A172 (cell line): ENCODE data around the gene SEPTIN6. TPM values are rescaled to one million over a fixed set of nuclear protein-coding genes. Genes with fewer than 3 reads are reported as not detected.

Experiments used
- DNase-seq: peaks from one replicate; pipeline ENCODE4 v3.0.0-alpha.2; 2015; ENCODE audit warnings: low spot score
- total RNA-seq: library from RNA; depleted of rRNA; stranded (reverse); fragments of >200 nt; shearing (Covaris generic); gene quantifications from 2 replicates; pipeline ENCODE4 v1.2.3, GENCODE V29; 2014; rRNA removed

The SEPTIN6 gene
- total RNA-seq, 1 experiment from 2014 or later = 15.3 TPM

DNA sequence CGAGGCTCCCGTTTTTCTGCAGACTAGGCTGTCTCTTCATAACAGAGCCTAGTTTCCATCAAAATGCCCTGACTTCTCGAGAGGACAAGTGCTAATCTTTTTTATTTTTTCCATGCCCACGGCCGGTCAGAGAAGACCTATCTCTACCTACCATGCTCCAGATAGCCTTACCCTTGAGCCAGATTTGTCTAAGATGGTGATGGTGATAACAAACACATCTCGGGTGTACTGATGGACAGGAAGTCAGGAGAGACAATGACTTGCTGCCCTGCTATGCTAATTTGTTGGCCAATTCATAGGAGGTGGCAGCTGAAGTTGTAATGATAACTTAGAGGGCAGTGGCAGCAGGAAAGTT, 44.6 kb downstream of the SEPTIN6 start:
- DNase-seq = no peak

DNA sequence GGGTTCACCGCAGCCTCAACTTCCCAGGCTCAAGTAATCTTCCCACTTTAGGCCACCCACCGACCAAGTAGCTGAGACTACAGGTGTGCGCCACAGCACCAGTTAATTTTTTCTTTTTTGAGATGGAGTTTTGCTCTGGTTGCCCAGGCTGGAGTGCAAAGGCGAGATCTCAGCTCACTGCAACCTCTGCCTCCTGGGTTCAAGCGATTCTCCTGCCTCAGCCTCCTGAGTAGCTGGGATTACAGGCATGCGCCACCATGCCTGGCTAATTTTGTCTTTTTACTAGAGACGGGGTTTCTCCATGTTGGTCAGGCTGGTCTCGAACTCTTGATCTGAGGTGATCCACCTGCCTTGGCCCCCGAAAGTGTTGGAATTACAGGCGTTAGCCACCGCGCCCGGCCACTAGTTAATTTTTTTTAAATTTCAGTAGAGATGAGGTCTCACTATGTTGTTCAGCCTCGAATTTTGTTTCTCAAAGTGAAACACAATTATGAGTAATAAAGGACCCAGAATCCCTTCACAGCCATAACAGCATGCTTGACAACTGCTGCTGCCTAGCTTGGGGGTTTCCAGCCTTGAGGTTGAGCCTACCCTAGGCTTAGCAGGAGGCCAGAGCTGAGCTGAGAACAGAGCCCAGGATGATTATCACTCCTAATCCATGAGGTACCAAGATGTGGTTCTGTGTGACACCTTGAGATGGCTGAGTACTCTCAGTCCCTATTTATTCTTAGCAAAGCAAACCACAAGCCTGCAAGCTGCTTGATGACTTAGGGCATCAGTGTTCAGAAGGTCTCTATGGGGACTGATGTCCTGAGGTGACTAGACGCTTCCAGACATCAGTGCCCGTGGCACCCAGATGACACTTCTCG, 45.2 kb downstream of the SEPTIN6 start:
- DNase-seq = no peak

DNA sequence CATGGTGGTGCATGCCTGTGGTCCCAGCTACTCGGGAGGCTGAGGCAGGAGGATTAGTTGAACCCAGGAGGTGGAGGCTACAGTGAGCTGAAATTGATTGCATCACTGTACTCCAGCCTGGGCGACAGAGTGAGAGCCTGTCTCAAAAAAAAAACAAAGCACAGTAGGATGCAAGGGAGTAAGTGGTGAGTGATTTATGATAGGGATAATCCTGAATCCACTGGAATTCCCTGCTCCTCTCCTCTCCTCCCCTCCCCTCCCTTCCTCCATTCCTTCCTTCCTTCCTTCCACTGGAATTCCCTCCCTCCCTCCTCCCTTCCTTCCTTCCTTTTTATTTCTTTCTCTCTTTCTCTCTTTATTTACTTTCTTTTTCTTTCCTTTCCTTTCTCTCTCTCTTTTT, 45.9 kb downstream of the SEPTIN6 start:
- peak; percentile 5 for DNase-seq

DNA sequence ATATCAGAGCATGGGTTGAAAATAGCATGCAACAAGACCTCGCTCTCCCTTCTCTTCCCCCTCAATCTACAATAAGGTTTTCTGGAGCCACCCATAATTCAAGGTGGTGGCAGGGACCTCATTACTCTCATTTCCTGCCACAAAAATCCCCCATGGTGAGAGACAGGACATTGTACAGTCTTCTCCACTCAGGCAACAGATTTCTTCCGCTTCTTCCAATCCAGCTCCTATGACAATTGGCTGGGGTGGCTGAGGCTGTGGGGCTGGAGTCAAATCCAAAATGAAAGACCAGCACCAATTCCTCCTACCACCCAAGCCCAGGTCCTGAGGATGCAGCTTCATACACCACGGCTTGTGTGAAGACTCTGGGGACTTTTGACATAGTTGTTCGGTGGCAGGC, 46.5 kb downstream of the SEPTIN6 start:
- no peak for DNase-seq

DNA sequence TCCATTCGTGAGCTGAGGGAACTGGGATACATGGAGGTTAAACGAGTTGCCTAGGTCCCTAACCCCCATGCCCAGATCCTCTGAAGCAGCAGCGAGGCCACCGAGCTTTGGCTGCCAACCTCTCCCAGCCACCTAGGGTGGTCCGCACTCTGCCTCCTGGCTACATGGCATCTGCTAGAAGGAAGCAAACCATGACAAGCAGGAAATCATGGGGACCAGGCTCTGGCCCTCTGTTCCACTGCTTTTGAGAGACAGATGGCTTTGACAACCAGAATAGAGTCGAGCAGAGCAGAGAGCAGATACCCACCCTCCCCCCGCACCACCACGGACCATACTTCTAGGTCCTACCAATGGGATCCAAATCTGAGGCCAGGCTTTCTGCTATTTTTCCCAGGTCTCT, 49.3 kb downstream of the SEPTIN6 start:
- DNase-seq = no peak

Other genes starting within 250 kb of the SEPTIN6 start
- gene SLC25A5, start 224.7 kb downstream of the SEPTIN6 start, total RNA-seq = 161 and 176 TPM in 2 replicates
- 33.0 and 39.8 TPM in 2 replicates for gene STEEP1, start 127.8 kb downstream of the SEPTIN6 start, total RNA-seq
- gene UBE2A, start 118.6 kb downstream of the SEPTIN6 start, total RNA-seq = 24.5 and 30.3 TPM in 2 replicates
- gene NKRF, start 86.7 kb downstream of the SEPTIN6 start, total RNA-seq = 2.7 and 3.5 TPM in 2 replicates
- gene SOWAHD, start 65.4 kb upstream of the SEPTIN6 start, total RNA-seq = 0.72 TPM in 1 of 2 replicates, not detected in the other
- gene RPL39, start 98.5 kb upstream of the SEPTIN6 start, total RNA-seq = 1,038 and 3,069 TPM in 2 replicates
- 1.8 and 2.3 TPM in 2 replicates for gene UPF3B, start 159.8 kb upstream of the SEPTIN6 start, total RNA-seq
- gene RNF113A, start 178.6 kb upstream of the SEPTIN6 start, total RNA-seq = 6.6 and 7.8 TPM in 2 replicates
- 55.7 and 60.9 TPM in 2 replicates for gene NDUFA1, start 178.7 kb upstream of the SEPTIN6 start, total RNA-seq
- gene AKAP14, start 202.7 kb upstream of the SEPTIN6 start, total RNA-seq = not detected in 2 replicates